Trophoblast cell (in vitro differentiated cells and primary cell): ENCODE results near the gene ABLIM3.

Experiments used
- DNase-seq, 2 donors: peaks; one replicate each; pipeline ENCODE4 v3.0.0-alpha.2; 2016
- H2AFZ ChIP-seq: 2 replicates; pipeline ENCODE4 v1.6.1; 2013; ENCODE audit warnings: low read length, moderate library complexity, mild to moderate bottlenecking; ENCODE audit not compliant: insufficient read depth, poor library complexity
- H2AK5ac ChIP-seq: 2 replicates; pipeline ENCODE4 v1.6.1; 2013; ENCODE audit warnings: mild to moderate bottlenecking, low read length
- H2BK120ac ChIP-seq: 2 replicates; pipeline ENCODE4 v1.6.1; 2013; ENCODE audit warnings: low read length, mild to moderate bottlenecking, moderate library complexity; ENCODE audit not compliant: insufficient read depth, poor library complexity
- H2BK12ac ChIP-seq: 2 replicates; pipeline ENCODE4 v1.6.1; 2013; ENCODE audit warnings: mild to moderate bottlenecking, low read length, moderate library complexity
- H2BK5ac ChIP-seq: 2 replicates; pipeline ENCODE4 v1.6.1; 2013; ENCODE audit warnings: low read length, low read depth, moderate library complexity, mild to moderate bottlenecking; ENCODE audit not compliant: poor library complexity
- H3K14ac ChIP-seq: 2 replicates; pipeline ENCODE4 v1.6.1; 2013; ENCODE audit warnings: mild to moderate bottlenecking, low read length
- H3K18ac ChIP-seq: 2 replicates; pipeline ENCODE4 v1.6.1; 2013; ENCODE audit warnings: mild to moderate bottlenecking, low read length
- H3K23ac ChIP-seq: 2 replicates; pipeline ENCODE4 v1.6.1; 2013; ENCODE audit warnings: low read length
- H3K27ac ChIP-seq: 2 replicates; pipeline ENCODE4 v1.5.1; 2013; ENCODE audit warnings: low read depth, mild to moderate bottlenecking, inconsistent platforms, low read length, moderate library complexity
- H3K27me3 ChIP-seq: 2 replicates; pipeline ENCODE4 v1.6.1; 2013; ENCODE audit warnings: inconsistent platforms, mild to moderate bottlenecking, low read length, moderate library complexity; ENCODE audit not compliant: insufficient read depth
- H3K36me3 ChIP-seq, 2 experiments: 1 replicate in 1 of 2; 2 replicates in 1 of 2; pipeline ENCODE4 v1.6.1; 2013; ENCODE audit warnings: low read length in 2 of 2, mild to moderate bottlenecking in 2 of 2, moderate library complexity in 1 of 2; ENCODE audit not compliant: insufficient read depth in 2 of 2, control insufficient read depth in 1 of 2
- H3K4ac ChIP-seq: 2 replicates; pipeline ENCODE4 v1.6.1; 2013; ENCODE audit warnings: low read depth, mild to moderate bottlenecking, low read length, moderate library complexity
- H3K4me1 ChIP-seq, 2 experiments: 1 replicate in 1 of 2; 2 replicates in 1 of 2; pipeline ENCODE4 v1.6.1; 2013; ENCODE audit warnings: low read length in 2 of 2, mild to moderate bottlenecking in 2 of 2, moderate library complexity in 1 of 2; ENCODE audit not compliant: insufficient read depth in 2 of 2, control insufficient read depth in 1 of 2
- H3K4me2 ChIP-seq: 2 replicates; pipeline ENCODE4 v1.6.1; 2013; ENCODE audit warnings: inconsistent platforms, mild to moderate bottlenecking, low read length, moderate library complexity
- H3K4me3 ChIP-seq: 2 replicates; pipeline ENCODE4 v1.5.1; 2013; ENCODE audit warnings: mild to moderate bottlenecking, low read depth, low read length, inconsistent platforms
- H3K79me1 ChIP-seq: one replicate; pipeline ENCODE4 v1.6.1; 2013; ENCODE audit warnings: low read length
- H3K79me2 ChIP-seq: 2 replicates; pipeline ENCODE4 v1.6.1; 2013; ENCODE audit warnings: low read length, mild to moderate bottlenecking; ENCODE audit not compliant: control insufficient read depth, insufficient read depth, poor library complexity
- H3K9ac ChIP-seq: 2 replicates; pipeline ENCODE4 v1.6.1; 2013; ENCODE audit warnings: mild to moderate bottlenecking, low read length
- H3K9me3 ChIP-seq: 2 replicates; pipeline ENCODE4 v1.6.1; 2013; ENCODE audit warnings: low read depth, mild to moderate bottlenecking, control low read depth, inconsistent platforms, low read length; ENCODE audit not compliant: insufficient read depth
- H4K12ac ChIP-seq: 2 replicates; pipeline ENCODE4 v1.6.1; 2013; ENCODE audit warnings: low read depth, mild to moderate bottlenecking, low read length, moderate library complexity
- H4K8ac ChIP-seq: 2 replicates; pipeline ENCODE4 v1.6.1; 2013; ENCODE audit warnings: low read depth, mild to moderate bottlenecking, low read length, moderate library complexity
- H4K91ac ChIP-seq: one replicate; pipeline ENCODE4 v1.6.1; 2013; ENCODE audit warnings: low read depth, mild to moderate bottlenecking, low read length, moderate library complexity
- WGBS: extraction: QIAGEN DNeasy Blood & Tissue Kit; methylation state at CpG from one replicate; pipeline ENCODE4 v1.1.7; 2013; ENCODE audit warnings: missing lambda C conversion rate; ENCODE audit not compliant: insufficient read length, insufficient coverage; ENCODE audit errors: extremely low coverage; 5-methylcytosine and 5-hydroxymethylcytosine counted together

Gene ABLIM3

DNA sequence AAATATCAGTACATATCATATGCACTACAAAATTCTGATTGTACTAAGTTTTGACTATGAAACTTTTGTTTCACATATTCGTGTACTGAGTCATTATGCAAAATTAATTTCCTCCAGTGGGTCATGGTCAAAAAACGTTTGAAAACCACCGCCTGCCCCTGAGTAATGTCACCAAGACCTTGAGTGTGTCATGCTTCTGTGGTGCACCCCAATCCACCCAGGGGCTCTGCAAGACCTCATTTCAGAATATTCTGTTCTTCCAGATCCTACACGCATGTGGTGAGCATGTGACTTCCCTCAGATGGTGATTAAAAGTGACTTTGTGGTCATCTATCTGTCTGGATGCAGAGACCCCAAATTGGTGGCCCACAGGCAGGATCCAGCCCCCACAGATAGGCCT lies 31.0 kb downstream of the ABLIM3 start:
- H3K4me3 ChIP-seq, result no peak overlapping the region
- H2BK120ac ChIP-seq, result no peak overlapping the region
- no CpG with 5 or more reads among the region's 4 CpGs for WGBS
- H3K36me3 ChIP-seq, result no peaks in the 10 kb centered on the region
- H4K12ac ChIP-seq, result no peak overlapping the region
- no peak overlapping the region for H3K14ac ChIP-seq
- no peaks in the 10 kb centered on the region for H3K9me3 ChIP-seq
- no peak overlapping the region for H3K4me2 ChIP-seq
- H3K23ac ChIP-seq, result no peak overlapping the region
- no peak overlapping the region for H3K27ac ChIP-seq
- H3K9ac ChIP-seq, result no peak overlapping the region
- no peaks in the 10 kb centered on the region for H3K79me1 ChIP-seq
- H4K8ac ChIP-seq, result no peak overlapping the region
- no peak overlapping the region for H2BK5ac ChIP-seq
- no peak overlapping the region for H2AFZ ChIP-seq
- H3K18ac ChIP-seq, result no peak overlapping the region
- peak in 1 of 2 donors; percentile 36 for DNase-seq
- no peaks in the 10 kb centered on the region for H3K27me3 ChIP-seq
- no peak overlapping the region for H3K4ac ChIP-seq
- no peak overlapping the region for H4K91ac ChIP-seq
- no peak overlapping the region for H2AK5ac ChIP-seq
- H2BK12ac ChIP-seq, result no peak overlapping the region
- H3K79me2 ChIP-seq, result no peaks in the 10 kb centered on the region
- H3K4me1 ChIP-seq, result no peaks in the 10 kb centered on the region

GRCh38 chr5:149172709-149173505 lies 31.6 kb downstream of the ABLIM3 start:
- no peaks in the 10 kb centered on the region for H3K79me2 ChIP-seq
- H2AK5ac ChIP-seq, result no peak overlapping the region
- no peak overlapping the region for H3K14ac ChIP-seq
- no peak overlapping the region for H2AFZ ChIP-seq
- no peak overlapping the region for H4K91ac ChIP-seq
- H3K9ac ChIP-seq, result no peak overlapping the region
- no peak overlapping the region for H2BK12ac ChIP-seq
- H4K8ac ChIP-seq, result no peak overlapping the region
- WGBS, result no CpG with 5 or more reads among the region's 6 CpGs
- H3K27ac ChIP-seq, result no peak overlapping the region
- no peaks in the 10 kb centered on the region for H3K4me1 ChIP-seq
- H2BK5ac ChIP-seq, result no peak overlapping the region
- H3K9me3 ChIP-seq, result no peaks in the 10 kb centered on the region
- peak; percentile 42 to 56 for DNase-seq
- H3K4me3 ChIP-seq, result no peak overlapping the region
- no peaks in the 10 kb centered on the region for H3K36me3 ChIP-seq
- no peak overlapping the region for H3K23ac ChIP-seq
- H3K18ac ChIP-seq, result no peak overlapping the region
- H3K4ac ChIP-seq, result no peak overlapping the region
- H3K79me1 ChIP-seq, result no peaks in the 10 kb centered on the region
- H4K12ac ChIP-seq, result no peak overlapping the region
- no peak overlapping the region for H2BK120ac ChIP-seq
- no peak overlapping the region for H3K4me2 ChIP-seq
- H3K27me3 ChIP-seq, result no peaks in the 10 kb centered on the region

DNA sequence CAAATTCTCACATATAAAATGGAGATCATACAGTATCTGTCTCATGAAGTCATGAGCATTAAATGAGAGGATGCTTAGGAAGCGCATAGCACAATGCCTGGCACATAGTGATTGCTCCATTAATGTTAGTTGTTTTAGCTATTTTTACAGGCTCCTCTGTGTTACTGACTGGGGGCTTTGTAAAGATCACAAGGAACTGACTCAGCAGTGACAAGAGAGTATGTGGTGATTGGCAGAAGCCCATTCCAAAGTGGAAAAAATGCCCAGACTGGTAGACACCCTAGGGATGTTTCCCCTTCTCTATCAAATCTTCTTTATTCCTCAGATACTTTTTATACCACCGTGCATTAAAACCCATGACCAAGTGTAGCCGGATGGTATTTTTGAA lies 33.5 kb downstream of the ABLIM3 start:
- no CpG with 5 or more reads among the region's 3 CpGs for WGBS

GRCh38 chr5:149175346-149176105 lies 34.2 kb downstream of the ABLIM3 start:
- no peak overlapping the region for H3K9ac ChIP-seq
- no peaks in the 10 kb centered on the region for H3K9me3 ChIP-seq
- no peak overlapping the region for H2BK5ac ChIP-seq
- no peak overlapping the region for H4K91ac ChIP-seq
- H3K14ac ChIP-seq, result no peak overlapping the region
- no peak overlapping the region for H2BK120ac ChIP-seq
- H3K4me1 ChIP-seq, result no peaks in the 10 kb centered on the region
- H2AFZ ChIP-seq, result no peak overlapping the region
- no peak overlapping the region for H4K8ac ChIP-seq
- no peak overlapping the region for H2BK12ac ChIP-seq
- H3K27ac ChIP-seq, result no peak overlapping the region
- no peak overlapping the region for H3K4me2 ChIP-seq
- H3K4ac ChIP-seq, result no peak overlapping the region
- no peak overlapping the region for H4K12ac ChIP-seq
- H2AK5ac ChIP-seq, result no peak overlapping the region
- DNase-seq, result no peak
- no peaks in the 10 kb centered on the region for H3K27me3 ChIP-seq
- no CpG with 5 or more reads among the region's 12 CpGs for WGBS
- H3K79me2 ChIP-seq, result no peaks in the 10 kb centered on the region
- H3K18ac ChIP-seq, result no peak overlapping the region
- no peaks in the 10 kb centered on the region for H3K36me3 ChIP-seq
- H3K23ac ChIP-seq, result no peak overlapping the region
- H3K79me1 ChIP-seq, result no peaks in the 10 kb centered on the region
- H3K4me3 ChIP-seq, result no peak overlapping the region

More for the DNA sequence above, 33.5 kb downstream of the ABLIM3 start:
- Histone ChIP-seq H3K4me2 (no peak overlapping the region), H3K18ac (no peak overlapping the region), H2BK120ac (no peak overlapping the region), H3K4me1 (no peaks in the 10 kb centered on the region), H4K8ac (no peak overlapping the region), H2BK5ac (no peak overlapping the region), H3K79me2 (no peaks in the 10 kb centered on the region), H3K4ac (no peak overlapping the region), H3K79me1 (no peaks in the 10 kb centered on the region), H3K9me3 (no peaks in the 10 kb centered on the region), H2AFZ (no peak overlapping the region), H4K91ac (no peak overlapping the region), H3K14ac (no peak overlapping the region), H3K36me3 (no peaks in the 10 kb centered on the region), H4K12ac (no peak overlapping the region), H3K4me3 (no peak overlapping the region), H3K27me3 (no peaks in the 10 kb centered on the region), H3K27ac (no peak overlapping the region), H3K9ac (no peak overlapping the region), H2AK5ac (no peak overlapping the region), H2BK12ac (no peak overlapping the region), H3K23ac (no peak overlapping the region)
- DNase-seq, result no peak
